HepG2 (cell line): ENCODE measurements around the gene ROMO1. TPM values are rescaled to one million over a fixed set of nuclear protein-coding genes. Genes with fewer than 3 reads are reported as not detected.
A peak's percentile ranks its signal among the peaks of the same experiment; 100 is the strongest.

Experiments used
- GPN1 ChIP-seq: sonication (generic); formaldehyde crosslinking; IDR thresholded peaks from 2 replicates; pipeline ENCODE4 v1.5.1; 2020; ENCODE audit warnings: missing genetic modification reagents, borderline replicate concordance
- HNRNPK ChIP-seq: fragments of 200-400 bp; formaldehyde crosslinking; IDR thresholded peaks from 2 replicates; pipeline ENCODE4 v1.6.1; 2018; ENCODE audit warnings: low read length, low read depth, moderate library complexity, mild to moderate bottlenecking; ENCODE audit not compliant: poor library complexity, severe bottlenecking
- KDM5A ChIP-seq: fragments of 200-600 bp; sonication (generic); IDR thresholded peaks from 2 replicates; pipeline ENCODE4 v1.7.0; 2018; ENCODE audit warnings: antibody characterized with exemption, mild to moderate bottlenecking, low read length, borderline replicate concordance
- NCOA2 ChIP-seq: sonication (generic); formaldehyde crosslinking; IDR thresholded peaks from 2 replicates; pipeline ENCODE4 v1.8.0; 2022; ENCODE audit warnings: inconsistent platforms
- SOX13 ChIP-seq, 3 experiments: fragments of 450-650 bp in 1 of 3; sonication (generic) in 1 of 3; formaldehyde crosslinking in 1 of 3; IDR thresholded peaks in 2 of 3; conservative IDR thresholded peaks in 1 of 3; 2 replicates each; pipeline versions ENCODE4 v1.5.0 to v1.6.1; 2016 to 2020; ENCODE audit warnings: antibody characterized with exemption in 1 of 3, mild to moderate bottlenecking in 1 of 3, missing compliant biosample characterization in 1 of 3, missing genetic modification reagents in 1 of 3, moderate library complexity in 1 of 3
- TBX2 ChIP-seq: sonication (generic); formaldehyde crosslinking; IDR thresholded peaks from 2 replicates; pipeline ENCODE4 v1.5.0; 2020; ENCODE audit warnings: missing genetic modification reagents, mild to moderate bottlenecking, borderline replicate concordance
- ZFP82 ChIP-seq: sonication (generic); formaldehyde crosslinking; IDR thresholded peaks from 2 replicates; pipeline ENCODE4 v1.5.1; 2020; ENCODE audit warnings: mild to moderate bottlenecking, missing genetic modification reagents, borderline replicate concordance
- ZNF30 ChIP-seq: sonication (generic); formaldehyde crosslinking; IDR thresholded peaks from 2 replicates; pipeline ENCODE4 v1.5.0; 2020; ENCODE audit warnings: mild to moderate bottlenecking, missing genetic modification reagents
- ZNF616 ChIP-seq: sonication (generic); formaldehyde crosslinking; IDR thresholded peaks from 2 replicates; pipeline ENCODE4 v1.5.0; 2020; ENCODE audit warnings: low read depth, mild to moderate bottlenecking, missing genetic modification reagents
- ZNF772 ChIP-seq: sonication (generic); formaldehyde crosslinking; IDR thresholded peaks from 2 replicates; pipeline ENCODE4 v1.5.0; 2020; ENCODE audit warnings: mild to moderate bottlenecking, missing genetic modification reagents
- ZSCAN22 ChIP-seq: sonication (generic); formaldehyde crosslinking; IDR thresholded peaks from 2 replicates; pipeline ENCODE4 v1.4.0; 2020; ENCODE audit warnings: mild to moderate bottlenecking, missing genetic modification reagents
- polyA plus RNA-seq, 8 experiments: library from polyadenylated mRNA; depleted of rRNA in 3 of 8; stranded (reverse) in 7 of 8; unstranded in 1 of 8; fragments of >200 nt; fragmentation: Illumina TruSeq in 4 of 8; extraction: Trizol in 4 of 8; gene quantifications; 2 replicates each; pipeline versions ENCODE4 v1.2.1 to v1.2.3, GENCODE V29; 2011 to 2016; ENCODE audit warnings: low read depth in 4 of 8, missing spikeins in 1 of 8, mixed read lengths in 1 of 8; ENCODE audit not compliant: insufficient read depth in 1 of 8
- total RNA-seq, 5 experiments: library from RNA; depleted of rRNA; stranded (reverse); fragments of >200 nt; fragmentation: Illumina TruSeq; extraction: Trizol; gene quantifications; 2 replicates each; pipeline ENCODE4 v1.2.3, GENCODE V29; 2016; ENCODE audit warnings: low read depth in 1 of 5
- TF ChIP-seq, protein P1 (sequence below): sonication (generic); formaldehyde crosslinking; IDR thresholded peaks from 2 replicates; pipeline ENCODE4 v1.4.0; 2020; ENCODE audit warnings: missing genetic modification reagents, borderline replicate concordance
- TF ChIP-seq, protein P2 (sequence below): sonication (generic); formaldehyde crosslinking; IDR thresholded peaks from 2 replicates; pipeline ENCODE4 v1.5.1; 2020; ENCODE audit warnings: missing genetic modification reagents, mild to moderate bottlenecking, borderline replicate concordance
- TF ChIP-seq, protein P3 (sequence below): sonication (generic); formaldehyde crosslinking; IDR thresholded peaks from 2 replicates; pipeline ENCODE4 v1.4.0; 2020; ENCODE audit warnings: missing genetic modification reagents
- TF ChIP-seq, protein P4 (sequence below): sonication (generic); formaldehyde crosslinking; IDR thresholded peaks from 2 replicates; pipeline ENCODE4 v1.8.1; 2023; ENCODE audit warnings: missing genetic modification reagents, mild to moderate bottlenecking, borderline replicate concordance

ROMO1 gene
- total and polyA plus RNA-seq, 2 of the 13 experiments (the other 11 are each of a cell fraction or from before 2014, with no cell fraction given) = 636 to 755 TPM

DNA sequence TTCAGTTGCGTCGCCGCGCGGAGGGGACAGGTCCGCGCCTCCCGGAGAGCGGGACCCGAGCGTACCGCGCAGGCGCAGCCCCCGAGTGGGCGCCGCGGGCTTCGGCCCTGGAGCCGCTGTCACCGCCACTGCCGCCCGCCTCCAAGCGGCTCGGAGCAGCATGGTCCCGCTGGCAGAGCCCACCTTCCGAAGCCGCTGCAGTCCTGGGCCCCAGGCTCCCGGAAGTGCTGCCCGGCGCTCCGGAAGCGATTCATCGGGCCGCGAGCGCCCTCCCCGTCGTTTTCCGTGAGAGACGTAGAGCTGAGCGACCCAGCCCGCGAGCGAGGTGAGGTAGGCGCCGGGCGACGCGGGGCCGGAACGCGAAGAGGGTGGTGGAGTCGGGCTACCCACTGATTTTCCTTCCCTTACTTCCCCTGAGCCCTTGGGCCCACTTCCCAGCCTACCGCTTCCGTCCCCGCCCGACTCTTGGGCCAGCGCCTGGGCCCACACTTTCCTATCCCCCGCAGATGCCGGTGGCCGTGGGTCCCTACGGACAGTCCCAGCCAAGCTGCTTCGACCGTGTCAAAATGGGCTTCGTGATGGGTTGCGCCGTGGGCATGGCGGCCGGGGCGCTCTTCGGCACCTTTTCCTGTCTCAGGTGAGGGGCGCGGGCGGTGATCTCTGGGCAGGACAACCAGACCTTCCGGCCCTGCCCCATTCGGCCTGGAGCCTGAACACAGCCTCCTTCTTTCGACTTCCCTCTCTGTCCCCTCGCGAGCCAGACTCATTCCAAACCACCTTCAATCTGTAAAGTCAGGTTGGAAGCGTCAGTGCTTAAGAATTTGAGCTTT lies at the start of gene ROMO1, which contains the start of gene NFS1 (continued):
- TF ChIP-seq, protein P1, sequence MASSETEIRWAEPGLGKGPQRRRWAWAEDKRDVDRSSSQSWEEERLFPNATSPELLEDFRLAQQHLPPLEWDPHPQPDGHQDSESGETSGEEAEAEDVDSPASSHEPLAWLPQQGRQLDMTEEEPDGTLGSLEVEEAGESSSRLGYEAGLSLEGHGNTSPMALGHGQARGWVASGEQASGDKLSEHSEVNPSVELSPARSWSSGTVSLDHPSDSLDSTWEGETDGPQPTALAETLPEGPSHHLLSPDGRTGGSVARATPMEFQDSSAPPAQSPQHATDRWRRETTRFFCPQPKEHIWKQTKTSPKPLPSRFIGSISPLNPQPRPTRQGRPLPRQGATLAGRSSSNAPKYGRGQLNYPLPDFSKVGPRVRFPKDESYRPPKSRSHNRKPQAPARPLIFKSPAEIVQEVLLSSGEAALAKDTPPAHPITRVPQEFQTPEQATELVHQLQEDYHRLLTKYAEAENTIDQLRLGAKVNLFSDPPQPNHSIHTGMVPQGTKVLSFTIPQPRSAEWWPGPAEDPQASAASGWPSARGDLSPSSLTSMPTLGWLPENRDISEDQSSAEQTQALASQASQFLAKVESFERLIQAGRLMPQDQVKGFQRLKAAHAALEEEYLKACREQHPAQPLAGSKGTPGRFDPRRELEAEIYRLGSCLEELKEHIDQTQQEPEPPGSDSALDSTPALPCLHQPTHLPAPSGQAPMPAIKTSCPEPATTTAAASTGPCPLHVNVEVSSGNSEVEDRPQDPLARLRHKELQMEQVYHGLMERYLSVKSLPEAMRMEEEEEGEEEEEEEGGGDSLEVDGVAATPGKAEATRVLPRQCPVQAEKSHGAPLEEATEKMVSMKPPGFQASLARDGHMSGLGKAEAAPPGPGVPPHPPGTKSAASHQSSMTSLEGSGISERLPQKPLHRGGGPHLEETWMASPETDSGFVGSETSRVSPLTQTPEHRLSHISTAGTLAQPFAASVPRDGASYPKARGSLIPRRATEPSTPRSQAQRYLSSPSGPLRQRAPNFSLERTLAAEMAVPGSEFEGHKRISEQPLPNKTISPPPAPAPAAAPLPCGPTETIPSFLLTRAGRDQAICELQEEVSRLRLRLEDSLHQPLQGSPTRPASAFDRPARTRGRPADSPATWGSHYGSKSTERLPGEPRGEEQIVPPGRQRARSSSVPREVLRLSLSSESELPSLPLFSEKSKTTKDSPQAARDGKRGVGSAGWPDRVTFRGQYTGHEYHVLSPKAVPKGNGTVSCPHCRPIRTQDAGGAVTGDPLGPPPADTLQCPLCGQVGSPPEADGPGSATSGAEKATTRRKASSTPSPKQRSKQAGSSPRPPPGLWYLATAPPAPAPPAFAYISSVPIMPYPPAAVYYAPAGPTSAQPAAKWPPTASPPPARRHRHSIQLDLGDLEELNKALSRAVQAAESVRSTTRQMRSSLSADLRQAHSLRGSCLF (CRISPR knock-in tag) = peak; percentile 91
- TF ChIP-seq ZNF772 (CRISPR knock-in tag) = peak; percentile 97
- peak; percentile 95; the same call in 1 of the 2 replicates for TF ChIP-seq ZNF30 (CRISPR knock-in tag)
- TF ChIP-seq, protein P2, sequence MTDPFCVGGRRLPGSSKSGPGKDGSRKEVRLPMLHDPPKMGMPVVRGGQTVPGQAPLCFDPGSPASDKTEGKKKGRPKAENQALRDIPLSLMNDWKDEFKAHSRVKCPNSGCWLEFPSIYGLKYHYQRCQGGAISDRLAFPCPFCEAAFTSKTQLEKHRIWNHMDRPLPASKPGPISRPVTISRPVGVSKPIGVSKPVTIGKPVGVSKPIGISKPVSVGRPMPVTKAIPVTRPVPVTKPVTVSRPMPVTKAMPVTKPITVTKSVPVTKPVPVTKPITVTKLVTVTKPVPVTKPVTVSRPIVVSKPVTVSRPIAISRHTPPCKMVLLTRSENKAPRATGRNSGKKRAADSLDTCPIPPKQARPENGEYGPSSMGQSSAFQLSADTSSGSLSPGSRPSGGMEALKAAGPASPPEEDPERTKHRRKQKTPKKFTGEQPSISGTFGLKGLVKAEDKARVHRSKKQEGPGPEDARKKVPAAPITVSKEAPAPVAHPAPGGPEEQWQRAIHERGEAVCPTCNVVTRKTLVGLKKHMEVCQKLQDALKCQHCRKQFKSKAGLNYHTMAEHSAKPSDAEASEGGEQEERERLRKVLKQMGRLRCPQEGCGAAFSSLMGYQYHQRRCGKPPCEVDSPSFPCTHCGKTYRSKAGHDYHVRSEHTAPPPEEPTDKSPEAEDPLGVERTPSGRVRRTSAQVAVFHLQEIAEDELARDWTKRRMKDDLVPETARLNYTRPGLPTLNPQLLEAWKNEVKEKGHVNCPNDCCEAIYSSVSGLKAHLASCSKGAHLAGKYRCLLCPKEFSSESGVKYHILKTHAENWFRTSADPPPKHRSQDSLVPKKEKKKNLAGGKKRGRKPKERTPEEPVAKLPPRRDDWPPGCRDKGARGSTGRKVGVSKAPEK (CRISPR knock-in tag) = 0 out of 2 replicates have a peak, but pooled peaks have one; percentile 74
- TF ChIP-seq, protein P3, sequence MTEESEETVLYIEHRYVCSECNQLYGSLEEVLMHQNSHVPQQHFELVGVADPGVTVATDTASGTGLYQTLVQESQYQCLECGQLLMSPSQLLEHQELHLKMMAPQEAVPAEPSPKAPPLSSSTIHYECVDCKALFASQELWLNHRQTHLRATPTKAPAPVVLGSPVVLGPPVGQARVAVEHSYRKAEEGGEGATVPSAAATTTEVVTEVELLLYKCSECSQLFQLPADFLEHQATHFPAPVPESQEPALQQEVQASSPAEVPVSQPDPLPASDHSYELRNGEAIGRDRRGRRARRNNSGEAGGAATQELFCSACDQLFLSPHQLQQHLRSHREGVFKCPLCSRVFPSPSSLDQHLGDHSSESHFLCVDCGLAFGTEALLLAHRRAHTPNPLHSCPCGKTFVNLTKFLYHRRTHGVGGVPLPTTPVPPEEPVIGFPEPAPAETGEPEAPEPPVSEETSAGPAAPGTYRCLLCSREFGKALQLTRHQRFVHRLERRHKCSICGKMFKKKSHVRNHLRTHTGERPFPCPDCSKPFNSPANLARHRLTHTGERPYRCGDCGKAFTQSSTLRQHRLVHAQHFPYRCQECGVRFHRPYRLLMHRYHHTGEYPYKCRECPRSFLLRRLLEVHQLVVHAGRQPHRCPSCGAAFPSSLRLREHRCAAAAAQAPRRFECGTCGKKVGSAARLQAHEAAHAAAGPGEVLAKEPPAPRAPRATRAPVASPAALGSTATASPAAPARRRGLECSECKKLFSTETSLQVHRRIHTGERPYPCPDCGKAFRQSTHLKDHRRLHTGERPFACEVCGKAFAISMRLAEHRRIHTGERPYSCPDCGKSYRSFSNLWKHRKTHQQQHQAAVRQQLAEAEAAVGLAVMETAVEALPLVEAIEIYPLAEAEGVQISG = peak; percentile 97
- peak; percentile 97 for TF ChIP-seq HNRNPK
- peak; percentile 53 for TF ChIP-seq ZSCAN22 (CRISPR knock-in tag)
- no peak; the same call in 1 of the 2 replicates for TF ChIP-seq SOX13 (IDR thresholded peaks at IDR 0.05)
- TF ChIP-seq SOX13 (CRISPR knock-in tag; conservative IDR thresholded peaks at IDR 0.05 in 1 of 2, IDR thresholded peaks at IDR 0.05 in 1 of 2) = peak; percentile 63 to 92
- peak; percentile 89 for TF ChIP-seq KDM5A
- TF ChIP-seq ZNF616 = peak; percentile 88
- TF ChIP-seq, protein P4, sequence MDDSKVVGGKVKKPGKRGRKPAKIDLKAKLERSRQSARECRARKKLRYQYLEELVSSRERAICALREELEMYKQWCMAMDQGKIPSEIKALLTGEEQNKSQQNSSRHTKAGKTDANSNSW (CRISPR knock-in tag) = peak; percentile 98
- TF ChIP-seq ZFP82 (CRISPR knock-in tag) = no peak; the same call in 1 of the 2 replicates
- TF ChIP-seq NCOA2 = peak; percentile 62
- peak; percentile 58; the same call in 1 of the 2 replicates for TF ChIP-seq GPN1 (CRISPR knock-in tag)
- TF ChIP-seq TBX2 (CRISPR knock-in tag) = peak; percentile 98
